ENCODE results near the gene C1QTNF1. TPM values are rescaled to one million over a fixed set of nuclear protein-coding genes. Genes with fewer than 3 reads are reported as not detected.

C1QTNF1 gene
- total RNA-seq, 1 experiment from 2014 or later, result 4.0 TPM

DNA sequence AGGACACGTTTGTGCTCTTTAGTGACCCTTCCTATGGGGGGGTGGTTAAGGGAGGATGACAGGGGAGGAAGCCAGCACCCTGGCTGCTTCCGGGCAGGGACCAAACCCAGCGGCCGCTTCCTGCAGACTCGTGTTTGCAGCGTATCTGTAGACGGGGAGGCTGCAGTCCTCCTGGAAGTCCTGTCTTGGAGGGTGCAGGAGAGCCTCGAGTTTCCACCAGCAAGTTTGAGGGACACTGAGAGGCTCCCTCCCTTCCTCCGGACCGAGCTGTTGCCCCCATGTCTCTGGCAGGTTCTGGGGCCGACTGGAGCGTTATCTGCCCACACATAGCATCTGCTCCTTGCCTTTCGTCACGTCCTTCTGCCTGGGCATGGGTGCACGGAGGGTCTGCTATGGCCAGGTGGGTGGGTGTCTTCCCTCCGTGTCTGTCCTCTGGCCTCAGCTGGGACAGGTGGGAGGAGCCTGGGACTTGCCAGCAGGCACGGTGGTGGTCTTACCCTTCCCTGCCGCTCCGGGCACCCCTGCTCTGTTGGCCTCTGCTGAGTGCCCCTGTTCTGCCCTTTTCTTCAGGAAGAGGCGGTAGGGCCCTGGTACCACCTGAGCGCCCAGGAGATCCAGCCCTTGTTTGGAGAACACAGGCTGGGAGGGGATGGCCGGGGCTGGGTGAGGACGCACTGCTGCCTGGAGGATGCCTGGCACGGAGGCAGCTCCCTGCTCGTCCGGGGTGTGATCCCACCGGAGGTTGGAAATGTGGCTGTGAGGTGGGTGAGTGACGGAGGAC is 59.4 kb downstream of the C1QTNF1 start:
- TF ChIP-seq SIN3A (IDR thresholded peaks at IDR 0.05; ENCODE audit: low read depth) (no peak), EGR1 (IDR thresholded peaks at IDR 0.05; ENCODE audit: low read depth) (no peak), ZFX (IDR thresholded peaks at IDR 0.05) (no peak), CBX3 (IDR thresholded peaks at IDR 0.05; ENCODE audit: low read depth) (no peak)
- no peaks in the 10 kb centered on the region for H3K27me3 ChIP-seq (ENCODE audit: insufficient read depth, low read length)
- no peak overlapping the region for H3K4me2 ChIP-seq (ENCODE audit: low read length)
- H3K4me3 ChIP-seq (replicated peaks in 1 of 2; ENCODE audit: low read depth in 1 of 2, low read length in 2 of 2), result no peak overlapping the region
- H3K9ac ChIP-seq (ENCODE audit: low read length), result no peak overlapping the region
- intact Hi-C loops (cut with micrococcal nuclease), result no loop called here
- no peaks in the 10 kb centered on the region for H3K4me1 ChIP-seq (ENCODE audit: control insufficient read depth in 1 of 2, insufficient read depth in 2 of 2, low read length in 2 of 2)
- no peaks in the 10 kb centered on the region for H4K20me1 ChIP-seq (ENCODE audit: insufficient read depth)
- RAD21 ChIA-PET (ENCODE audit: low non-redundant PET in 1 of 2, low total read pairs in 2 of 2, uncharacterized antibody in 2 of 2, unreplicated experiment in 2 of 2), result interaction anchor here in 1 of 2 experiments (0.8 kb wide), 1 partner anchor 38 kb away, joined by 4 read pairs; no protein-coding TSS in a partner anchor
- H3K36me3 ChIP-seq (ENCODE audit: control insufficient read depth in 1 of 2, insufficient read depth in 2 of 2, low read length in 2 of 2), result peaks cover 28 to 30% of the 10 kb centered on the region in 2 experiments; a peak in 3 of 4 replicates
- CTCF ChIA-PET, result interaction anchor here (0.5 to 2.4 kb wide), 12 partner anchors 9 to 310 kb away, joined by 3 to 8 read pairs (median 6); partner anchors contain the start of gene ENGASE
- no peak overlapping the region; the same call in 1 of the 2 replicates for H3K27ac ChIP-seq (ENCODE audit: low read depth, low read length)
- no peaks in the 10 kb centered on the region for H3K79me2 ChIP-seq (ENCODE audit: insufficient read depth, low read length)
- no peak for DNase-seq (ENCODE audit: low read depth, low spot score)
- ATAC-seq, result no peak
- H3K9me3 ChIP-seq (ENCODE audit: control insufficient read depth in 1 of 2, insufficient read depth in 1 of 2, low read depth in 1 of 2, low read length in 2 of 2), result no peaks in the 10 kb centered on the region
- BruUV-seq (replicated peaks), result no TSS peak
- POLR2A ChIA-PET, result no interaction called here
- H3K9me2 ChIP-seq (ENCODE audit: insufficient read depth), result no peaks in the 10 kb centered on the region
- no peak overlapping the region for H2AFZ ChIP-seq (ENCODE audit: low read depth, low read length, poor library complexity, severe bottlenecking)

DNA sequence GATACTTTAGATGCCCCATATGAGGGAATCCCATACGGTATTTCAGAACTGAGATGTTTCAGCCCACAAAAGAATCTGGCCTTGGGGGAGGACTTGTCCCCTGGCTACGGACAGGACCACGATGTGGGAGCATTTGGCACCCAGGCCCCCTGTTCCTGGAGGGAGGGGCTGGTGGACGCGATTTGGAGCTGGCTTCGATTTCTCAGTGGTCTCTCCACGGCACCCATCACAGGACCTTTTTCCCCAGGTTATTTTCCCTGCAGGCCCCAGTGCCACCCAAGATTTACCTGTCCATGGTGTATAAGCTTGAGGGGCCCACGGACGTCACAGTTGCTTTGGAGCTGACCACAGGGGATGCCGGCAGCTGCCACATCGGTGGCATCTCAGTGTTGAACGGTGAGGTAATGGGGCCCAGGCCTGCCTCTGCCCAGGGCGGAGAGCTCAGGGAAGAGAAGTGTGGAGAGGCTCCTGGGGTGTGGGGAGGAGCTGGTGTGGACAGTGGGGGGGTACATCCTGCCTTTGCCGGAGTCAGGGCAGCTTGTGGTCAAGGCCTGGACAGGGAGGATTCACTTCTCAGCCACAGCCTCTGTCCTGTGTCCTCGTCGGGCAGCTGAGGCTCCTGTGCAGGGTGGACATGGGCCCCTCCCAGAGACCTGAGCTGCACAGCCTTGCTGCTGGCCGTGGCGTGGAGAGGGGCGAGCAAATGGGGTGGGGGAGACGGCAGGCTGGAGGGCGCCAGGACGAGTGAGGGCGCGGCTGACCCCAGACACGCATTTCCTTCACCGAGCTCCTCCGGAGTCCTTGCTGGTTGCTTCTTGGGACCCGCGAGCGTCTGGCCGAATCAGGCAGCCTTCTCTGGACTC is 60.6 kb downstream of the C1QTNF1 start:
- Histone ChIP-seq H3K4me3 (replicated peaks in 1 of 2; ENCODE audit: low read depth in 1 of 2, low read length in 2 of 2) (no peak overlapping the region), H3K9ac (ENCODE audit: low read length) (no peak overlapping the region), H3K36me3 (ENCODE audit: control insufficient read depth in 1 of 2, insufficient read depth in 2 of 2, low read length in 2 of 2) (peaks cover 20 to 25% of the 10 kb centered on the region in 2 experiments; a peak in 3 of 4 replicates), H2AFZ (ENCODE audit: low read depth, low read length, poor library complexity, severe bottlenecking) (no peak overlapping the region), H4K20me1 (ENCODE audit: insufficient read depth) (no peaks in the 10 kb centered on the region), H3K9me2 (ENCODE audit: insufficient read depth) (no peaks in the 10 kb centered on the region), H3K4me2 (ENCODE audit: low read length) (no peak overlapping the region), H3K9me3 (ENCODE audit: control insufficient read depth in 1 of 2, insufficient read depth in 1 of 2, low read depth in 1 of 2, low read length in 2 of 2) (no peaks in the 10 kb centered on the region), H3K79me2 (ENCODE audit: insufficient read depth, low read length) (no peaks in the 10 kb centered on the region), H3K27ac (ENCODE audit: low read depth, low read length) (no peak overlapping the region), H3K27me3 (ENCODE audit: insufficient read depth, low read length) (no peaks in the 10 kb centered on the region), H3K4me1 (ENCODE audit: control insufficient read depth in 1 of 2, insufficient read depth in 2 of 2, low read length in 2 of 2) (no peaks in the 10 kb centered on the region)
- no peak for TF ChIP-seq SIN3A (IDR thresholded peaks at IDR 0.05; ENCODE audit: low read depth)
- no peak for TF ChIP-seq EZH2 (IDR thresholded peaks at IDR 0.05)
- no peak for TF ChIP-seq RAD21 (IDR thresholded peaks at IDR 0.05; ENCODE audit: low read depth)
- TF ChIP-seq ZFX (IDR thresholded peaks at IDR 0.05), result no peak
- no peak for TF ChIP-seq TCF7L2 (IDR thresholded peaks at IDR 0.05; ENCODE audit: borderline replicate concordance, extremely low read depth, insufficient read depth, insufficient read length)
- TF ChIP-seq POLR2AphosphoS5 (IDR thresholded peaks at IDR 0.05; ENCODE audit: low read depth, low read length), result no peak
- TF ChIP-seq EZH2phosphoT487 (IDR thresholded peaks at IDR 0.05; ENCODE audit: borderline replicate concordance), result no peak
- TF ChIP-seq, protein P1, sequence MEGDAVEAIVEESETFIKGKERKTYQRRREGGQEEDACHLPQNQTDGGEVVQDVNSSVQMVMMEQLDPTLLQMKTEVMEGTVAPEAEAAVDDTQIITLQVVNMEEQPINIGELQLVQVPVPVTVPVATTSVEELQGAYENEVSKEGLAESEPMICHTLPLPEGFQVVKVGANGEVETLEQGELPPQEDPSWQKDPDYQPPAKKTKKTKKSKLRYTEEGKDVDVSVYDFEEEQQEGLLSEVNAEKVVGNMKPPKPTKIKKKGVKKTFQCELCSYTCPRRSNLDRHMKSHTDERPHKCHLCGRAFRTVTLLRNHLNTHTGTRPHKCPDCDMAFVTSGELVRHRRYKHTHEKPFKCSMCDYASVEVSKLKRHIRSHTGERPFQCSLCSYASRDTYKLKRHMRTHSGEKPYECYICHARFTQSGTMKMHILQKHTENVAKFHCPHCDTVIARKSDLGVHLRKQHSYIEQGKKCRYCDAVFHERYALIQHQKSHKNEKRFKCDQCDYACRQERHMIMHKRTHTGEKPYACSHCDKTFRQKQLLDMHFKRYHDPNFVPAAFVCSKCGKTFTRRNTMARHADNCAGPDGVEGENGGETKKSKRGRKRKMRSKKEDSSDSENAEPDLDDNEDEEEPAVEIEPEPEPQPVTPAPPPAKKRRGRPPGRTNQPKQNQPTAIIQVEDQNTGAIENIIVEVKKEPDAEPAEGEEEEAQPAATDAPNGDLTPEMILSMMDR (IDR thresholded peaks at IDR 0.05 in 2 of 3, conservative IDR thresholded peaks at IDR 0.05 in 1 of 3; ENCODE audit: borderline replicate concordance in 1 of 3, insufficient read depth in 1 of 3, low read depth in 2 of 3, low read length in 2 of 3), result no peak
- TF ChIP-seq FOSL1 (IDR thresholded peaks at IDR 0.05; ENCODE audit: low read depth), result no peak
- no peak for DNase-seq (ENCODE audit: low read depth, low spot score)
- intact Hi-C loops (cut with micrococcal nuclease), result loop anchor here (5.0 kb wide), 1 partner anchor 93 kb away; no protein-coding TSS in a partner anchor
- no peak for ATAC-seq
- POLR2A ChIA-PET, result interaction anchor here (0.6 to 1.3 kb wide), 2 partner anchors 10 to 29 kb away, joined by 4 to 5 read pairs; partner anchors contain the start of gene ENGASE
- CTCF ChIA-PET, result interaction anchor here (0.5 to 1.5 kb wide), 9 partner anchors 10 to 316 kb away, joined by 3 to 9 read pairs (median 4); partner anchors contain the start of gene ENGASE
- no TSS peak for BruUV-seq (replicated peaks)
- RAD21 ChIA-PET (ENCODE audit: low non-redundant PET in 1 of 2, low total read pairs in 2 of 2, uncharacterized antibody in 2 of 2, unreplicated experiment in 2 of 2), result no interaction called here

All from HCT116 (cell line).